RWPE1 (cell line): ENCODE results near the gene MRS2.

Experiments used
- CTCF ChIA-PET: fragments of 350-600 bp; sonication (Branson Sonifier 250); formaldehyde crosslinking; extraction: SDS; loops from one replicate; lab custom pipeline; 2021; lab: Yijun Ruan, JAX
- POLR2A ChIA-PET: fragments of 400-600 bp; formaldehyde crosslinking; extraction: SDS; loops from one replicate; lab custom pipeline; 2020; ENCODE audit warnings: antibody characterized with exemption; ENCODE audit not compliant: low non-redundant PET; lab: Yijun Ruan, JAX
- DNase-seq: peaks from one replicate; pipeline ENCODE4 v3.0.0; 2012; ENCODE audit warnings: low spot score
- H3K27ac ChIP-seq: fragments of 450-650 bp; 2 replicates; pipeline ENCODE4 v1.5.1; 2017
- CTCF ChIP-seq: fragments of 450-650 bp; conservative IDR thresholded peaks from 2 replicates; pipeline ENCODE4 v1.5.1; 2017; ENCODE audit warnings: low read depth, mild to moderate bottlenecking

Gene MRS2

DNA sequence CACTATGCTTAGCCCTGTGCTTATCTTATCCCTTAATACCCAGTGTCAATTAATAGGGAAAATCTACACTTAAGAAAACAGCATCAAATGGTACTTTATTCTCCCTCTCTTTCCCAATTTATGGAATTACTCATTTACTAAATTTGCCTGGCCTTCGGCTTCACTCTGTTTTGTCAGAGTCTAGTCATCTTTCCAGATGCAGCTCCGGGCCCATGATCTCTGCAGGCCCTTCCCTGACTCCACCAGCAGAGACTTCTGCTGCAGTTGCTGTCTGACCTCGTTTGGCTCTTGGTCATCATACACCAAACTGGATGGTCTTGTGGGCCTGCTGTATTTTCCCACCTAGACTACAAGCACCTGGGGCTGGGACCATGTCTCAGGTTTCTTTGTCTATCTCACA, 27.4 kb downstream of the MRS2 start:
- no peak for TF ChIP-seq CTCF
- H3K27ac ChIP-seq: no peak overlapping the region
- DNase-seq: no peak
- ChIA-PET POLR2A (no interaction called here), CTCF (interaction anchor here (0.6 to 1.8 kb wide), 6 partner anchors 11 to 281 kb away, joined by 3 to 8 read pairs (median 4); partner anchors contain the start of gene ALDH5A1)

DNA sequence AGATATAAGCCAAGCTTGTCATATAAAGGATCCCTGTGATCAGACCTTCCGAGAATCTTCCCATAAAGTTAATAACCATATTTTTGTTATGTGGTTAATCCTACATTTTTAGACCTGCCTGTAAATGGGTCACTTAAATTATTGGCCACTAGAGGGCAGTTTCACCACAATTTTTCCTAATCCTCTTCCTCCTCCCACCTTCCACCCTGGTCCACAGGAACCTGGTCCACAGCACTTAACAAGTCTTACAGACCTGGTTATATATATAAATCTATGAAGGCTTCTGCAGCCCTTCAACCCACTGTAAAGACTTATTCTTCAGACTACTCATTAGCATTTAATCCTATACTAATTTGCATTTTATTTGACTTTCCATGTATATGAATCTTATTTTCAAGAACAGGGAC, 28.3 kb downstream of the MRS2 start:
- DNase-seq: peak; percentile 45
- CTCF ChIA-PET: interaction anchor here (0.6 to 1.8 kb wide), 7 partner anchors 10 to 280 kb away, joined by 3 to 8 read pairs (median 4); partner anchors contain the start of gene ALDH5A1
- POLR2A ChIA-PET: no interaction called here
- no peak overlapping the region for H3K27ac ChIP-seq
- TF ChIP-seq CTCF: peak; percentile 74

- H3K27ac ChIP-seq: no peak overlapping the region
- CTCF ChIA-PET: interaction anchor here (0.7 kb wide), 1 partner anchor 1399 kb away, joined by 3 read pairs; no protein-coding TSS in a partner anchor
- no peak for DNase-seq
- no peak for TF ChIP-seq CTCF
- POLR2A ChIA-PET: no interaction called here
Measured at GRCh38 chr6:24432611-24433010, 29.9 kb downstream of the MRS2 start.

DNA sequence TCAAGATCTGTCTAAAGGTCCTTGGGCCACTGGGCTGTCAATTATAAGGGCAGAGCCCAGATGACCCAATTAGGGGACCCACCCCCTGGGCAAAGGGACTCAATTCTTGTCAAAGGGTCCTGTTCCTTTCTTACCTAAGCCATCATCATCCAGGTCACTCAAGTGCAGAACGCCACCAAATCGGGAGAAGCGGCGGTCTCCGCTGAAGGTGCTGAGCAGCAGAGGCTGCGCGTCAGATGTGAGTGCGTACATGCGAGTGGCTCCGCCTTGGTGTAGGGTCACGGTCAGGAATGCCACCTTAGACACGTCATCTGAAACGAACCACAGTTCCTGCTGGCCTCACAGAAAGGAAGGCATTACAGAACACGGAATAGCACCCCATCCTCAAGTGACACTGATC, 34.2 kb downstream of the MRS2 start:
- ChIA-PET POLR2A (no interaction called here), CTCF (no interaction called here)
- TF ChIP-seq CTCF: no peak
- H3K27ac ChIP-seq: no peak overlapping the region
- no peak for DNase-seq

GRCh38 chr6:24439858-24440539, 37.3 kb downstream of the MRS2 start:
- ChIA-PET POLR2A (no interaction called here), CTCF (interaction anchor here (1.4 kb wide), 1 partner anchor 10 kb away, joined by 4 read pairs; no protein-coding TSS in a partner anchor)
- H3K27ac ChIP-seq: no peak overlapping the region
- no peak for TF ChIP-seq CTCF
- no peak for DNase-seq

DNA sequence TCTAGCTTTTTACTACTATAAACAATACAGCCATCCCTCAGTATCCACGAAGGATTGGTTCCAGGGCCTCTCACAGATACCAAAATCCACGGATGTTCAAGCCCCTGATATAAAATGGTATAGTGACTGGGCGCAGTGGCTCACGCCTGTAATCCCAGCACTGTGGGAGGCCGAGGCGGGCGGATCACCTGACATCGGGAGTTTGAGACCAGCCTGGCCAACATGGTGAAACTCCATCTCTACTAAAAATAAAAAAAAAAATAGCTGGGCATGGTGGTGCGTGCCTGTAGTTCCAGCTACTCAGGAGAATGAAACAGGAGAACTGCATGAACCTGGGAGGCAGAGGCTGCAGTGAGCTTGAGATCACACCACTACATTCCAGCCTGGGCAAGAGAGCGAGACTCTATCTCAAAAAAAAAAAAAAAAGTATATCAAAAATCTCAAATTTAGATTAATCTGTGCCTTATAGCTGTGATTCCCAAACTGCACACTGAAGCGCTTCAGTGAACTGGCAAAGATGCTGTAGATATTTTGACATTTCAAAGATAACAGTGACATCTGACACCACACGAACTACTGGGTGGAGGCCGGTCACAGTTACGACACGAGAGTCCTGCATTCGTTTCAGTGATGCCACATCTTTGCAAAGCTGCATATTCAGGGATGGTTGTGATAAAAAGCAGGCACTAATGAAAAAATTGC, 38.3 kb downstream of the MRS2 start:
- ChIA-PET CTCF (interaction anchor here (0.8 to 1.4 kb wide), 2 partner anchors 11 to 15 kb away, joined by 3 to 4 read pairs; no protein-coding TSS in a partner anchor), POLR2A (no interaction called here)
- no peak for TF ChIP-seq CTCF
- DNase-seq: no peak
- no peak overlapping the region for H3K27ac ChIP-seq
